ENCODE results near the gene PFKL.
"Not testable (repeated sequence)": the region's sequence is repeated elsewhere in the genome, so short reads cannot be mapped to it uniquely, and the experiment has no call there.

The PFKL gene

GRCh38 chr21:44329086-44329889 is 29.4 kb downstream of the PFKL start:
- DNase-seq, result no peak

GRCh38 chr21:44329971-44330681 is 30.3 kb downstream of the PFKL start:
- DNase-seq, result no peak

- DNase-seq, result no peak
Measured at GRCh38 chr21:44330698-44331097, 30.8 kb downstream of the PFKL start.

- DNase-seq, result no peak
Measured at GRCh38 chr21:44331209-44331608, 31.4 kb downstream of the PFKL start.

- no peak for DNase-seq
Measured at GRCh38 chr21:44331650-44332307, 31.9 kb downstream of the PFKL start.

- DNase-seq, result no peak
Measured at GRCh38 chr21:44332383-44332782, 32.5 kb downstream of the PFKL start.

GRCh38 chr21:44332965-44333364 is 33.1 kb downstream of the PFKL start:
- no peak for DNase-seq

- no peak for DNase-seq
Measured at GRCh38 chr21:44333509-44334328, 33.9 kb downstream of the PFKL start.

- no peak for DNase-seq
Measured at GRCh38 chr21:44334329-44335030, 34.6 kb downstream of the PFKL start.

- DNase-seq, result no peak
Measured at GRCh38 chr21:44335266-44336059, 35.6 kb downstream of the PFKL start.

- DNase-seq, result no peak
Measured at GRCh38 chr21:44337449-44337848, 37.6 kb downstream of the PFKL start.

GRCh38 chr21:44337941-44338895 is 38.4 kb downstream of the PFKL start:
- peak; percentile 66 for DNase-seq

GRCh38 chr21:44338971-44339910 is 39.4 kb downstream of the PFKL start, which contains the start of gene CFAP410:
Gene CFAP410 (minus strand): TSS chr21:44339390. CDS start chr21:44339194, 196 bp downstream.
- peak; percentile 99 for DNase-seq

- not testable (repeated sequence) for DNase-seq
Measured at GRCh38 chr21:44341726-44342458, 42.0 kb downstream of the PFKL start.

GRCh38 chr21:44342981-44343380 is 43.1 kb downstream of the PFKL start:
- not testable (repeated sequence) for DNase-seq

- DNase-seq, result no peak
Measured at GRCh38 chr21:44344541-44345183, 44.8 kb downstream of the PFKL start.

GRCh38 chr21:44345495-44345894 is 45.6 kb downstream of the PFKL start:
- no peak for DNase-seq
